GM12892 (cell line): Measurements from ENCODE around the gene MAPK6.

Experiments
- POLR2A ChIP-seq: IDR thresholded peaks from 2 replicates; pipeline ENCODE4 v1.6.1; 2011; ENCODE audit warnings: low read depth, low read length, control low read depth
- POLR2AphosphoS5 ChIP-seq: IDR thresholded peaks from 2 replicates; pipeline ENCODE4 v1.6.1; 2011; ENCODE audit warnings: low read depth, low read length, control low read depth
- TAF1 ChIP-seq: IDR thresholded peaks from 2 replicates; pipeline ENCODE4 v1.6.1; 2011; ENCODE audit warnings: low read depth, mild to moderate bottlenecking, control low read depth, low read length, borderline replicate concordance

DNA sequence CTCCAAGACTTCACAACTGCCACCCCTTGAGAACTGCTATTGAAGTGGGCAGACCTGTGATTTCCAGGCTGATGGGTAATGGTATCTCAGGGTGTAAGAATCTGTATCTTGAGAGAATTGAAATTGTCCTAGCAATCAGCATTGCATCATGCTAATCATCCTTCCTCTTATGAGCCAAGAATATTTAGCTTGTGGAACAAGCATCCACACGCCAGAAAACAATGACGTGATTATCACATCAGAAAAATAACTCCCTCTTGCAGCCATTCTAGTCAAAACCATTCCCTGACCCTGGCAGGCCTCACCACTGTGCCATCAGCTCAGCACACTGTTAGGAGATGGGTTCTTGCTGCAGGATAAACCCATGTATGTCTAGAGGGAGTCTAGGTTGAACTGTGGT is 86.8 kb downstream of the MAPK6 start:
- TF ChIP-seq POLR2A (no peak), POLR2AphosphoS5 (no peak), TAF1 (no peak)
